Stimulated activated CD4-positive, alpha-beta T cell treated with anti-CD3 and anti-CD28 coated beads, Interleukin-1b, Interleukin-23, amount 100 ng/mL, for 1 hour (primary cell): ENCODE data around the gene TMEM50B.
A peak's percentile ranks its signal among the peaks of the same experiment; 100 is the strongest.
"Not testable (repeated sequence)": the region's sequence is repeated elsewhere in the genome, so short reads cannot be mapped to it uniquely, and the experiment has no call there.

Source experiments
- DNase-seq, 2 donors: peaks; one replicate each; pipeline ENCODE4 v3.0.0-alpha.2; 2020; ENCODE audit warnings: low read depth in 2 of 2

The TMEM50B gene

DNA sequence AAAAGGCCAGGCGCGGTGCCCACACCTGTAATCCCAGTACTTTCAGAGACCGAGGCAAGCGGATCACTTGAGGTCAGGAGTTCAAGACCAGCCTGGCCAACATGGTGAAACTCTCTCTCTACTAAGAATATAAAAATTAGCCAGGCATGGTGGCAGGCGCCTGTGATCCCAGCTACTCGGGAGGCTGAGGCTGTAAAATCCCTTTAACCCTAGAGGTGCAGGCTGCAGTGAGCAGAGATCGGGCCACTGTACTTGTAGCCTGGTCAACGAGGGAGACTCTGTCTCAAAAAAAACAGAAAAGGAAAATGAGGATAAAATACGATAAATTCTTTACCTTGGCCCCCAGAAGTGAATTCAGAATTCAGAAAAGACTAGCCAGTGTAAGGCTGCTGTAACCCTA lies 1.6 kb downstream of the TMEM50B start:
- DNase-seq, result no peak

DNA sequence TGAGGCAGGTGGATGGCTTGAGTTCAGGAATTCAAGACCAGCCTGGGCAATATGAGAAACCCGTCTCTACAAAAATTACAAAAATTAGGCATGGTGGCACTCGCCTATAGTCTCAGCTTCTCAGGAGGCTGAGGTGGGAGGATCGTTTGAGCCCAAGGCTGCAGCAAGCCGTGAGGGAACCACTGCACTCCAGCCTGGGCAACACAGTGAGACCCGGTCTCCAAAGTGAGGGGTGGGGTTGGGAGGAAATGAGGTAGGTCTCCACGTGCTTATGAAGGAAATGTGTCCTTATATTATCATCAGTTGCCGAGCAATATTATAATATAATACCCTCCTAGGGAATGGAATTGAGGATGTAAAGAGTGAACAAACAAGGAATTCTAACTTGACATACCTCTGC lies 2.7 kb downstream of the TMEM50B start:
- no peak for DNase-seq

DNA sequence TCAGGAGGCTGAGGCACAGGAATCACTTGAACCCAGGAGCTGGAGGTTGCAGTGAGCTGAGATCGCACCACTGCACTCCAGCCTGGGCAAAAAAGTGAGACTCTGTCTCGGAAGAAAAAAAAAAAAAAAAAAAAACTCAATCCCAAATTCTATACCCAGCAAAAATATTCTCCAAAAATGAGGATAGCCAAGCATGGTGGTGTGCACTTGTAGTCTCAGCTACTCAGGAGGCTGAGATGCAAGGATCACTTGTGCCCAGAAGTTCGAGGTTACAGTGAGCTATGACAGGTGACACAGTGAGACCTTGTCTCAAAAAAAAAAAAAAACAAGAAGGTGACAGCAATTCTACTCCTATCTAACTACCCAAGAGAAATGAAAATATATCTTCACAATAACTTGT lies 6.4 kb downstream of the TMEM50B start:
- DNase-seq, result no peak

DNA sequence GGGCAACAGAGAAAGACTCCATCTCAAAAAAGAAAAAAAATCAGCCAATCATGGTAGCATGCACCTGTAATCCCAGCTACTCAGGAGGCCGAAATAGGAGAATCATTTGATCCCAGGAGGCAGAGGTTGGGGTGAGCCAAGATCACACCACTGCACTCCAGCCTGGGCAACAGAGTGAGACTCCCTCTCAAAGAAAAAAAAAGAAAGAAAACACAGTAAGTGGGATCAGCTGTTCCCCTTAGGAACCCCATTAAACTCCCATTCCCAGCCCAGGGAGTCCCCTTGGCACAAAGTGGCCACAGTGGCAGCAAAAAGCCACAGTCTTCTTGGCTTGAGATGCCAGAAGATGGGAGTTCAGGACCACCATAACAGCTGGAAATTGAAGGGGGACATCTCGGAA lies 9.1 kb downstream of the TMEM50B start:
- DNase-seq, result no peak

DNA sequence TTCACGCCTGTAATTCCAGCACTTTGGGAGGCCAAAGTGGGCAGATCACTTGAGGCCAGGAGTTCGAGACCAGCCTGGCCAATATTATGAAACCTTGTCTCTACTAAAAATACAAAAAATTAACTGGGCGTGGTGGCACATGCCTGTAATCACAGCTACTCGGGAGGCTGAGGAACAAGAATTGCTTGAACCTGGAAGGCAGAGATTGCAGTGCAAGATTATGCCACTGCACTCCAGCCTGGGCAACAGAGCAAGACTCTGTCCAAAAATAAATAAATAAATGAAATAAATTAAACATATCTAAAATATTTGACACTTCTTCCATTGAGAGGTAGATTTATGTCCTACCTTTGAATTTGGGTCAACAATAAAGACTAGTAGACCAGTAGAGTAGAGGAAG lies 10.6 kb downstream of the TMEM50B start:
- not testable (repeated sequence) for DNase-seq

DNA sequence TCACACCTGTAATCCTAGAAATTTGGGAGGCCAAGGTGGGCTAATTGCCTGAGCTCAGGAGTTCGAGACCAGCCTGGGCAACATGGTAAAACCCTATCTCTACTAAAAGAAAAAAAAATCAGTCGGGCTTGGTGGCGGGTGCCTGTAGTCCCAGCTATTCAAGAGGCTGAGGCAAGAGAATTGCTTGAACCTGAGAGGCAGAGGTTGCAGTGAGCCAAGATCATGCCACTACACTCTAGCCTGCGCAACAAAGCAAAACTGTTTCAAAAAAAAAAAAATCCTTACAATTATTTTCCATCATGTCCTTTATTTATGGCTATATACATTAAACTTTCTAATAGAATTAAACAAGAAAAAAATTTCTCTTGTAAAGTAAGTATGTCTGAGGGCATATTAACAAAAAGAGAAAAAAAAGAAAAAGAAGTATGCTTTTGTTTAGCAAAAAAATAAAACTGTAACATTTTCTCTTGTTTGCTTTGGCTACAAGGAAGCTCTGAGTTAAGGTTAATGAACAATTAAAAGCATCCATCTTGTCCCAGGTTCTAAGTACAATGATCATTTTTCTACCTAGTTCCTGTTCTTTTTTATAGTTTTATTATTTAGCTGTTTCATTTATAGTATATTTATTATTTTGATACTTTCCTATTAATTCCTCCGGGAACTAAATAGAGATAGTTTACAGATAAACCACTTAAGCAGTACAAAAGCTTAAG lies 18.1 kb downstream of the TMEM50B start:
- DNase-seq, result no peak

DNA sequence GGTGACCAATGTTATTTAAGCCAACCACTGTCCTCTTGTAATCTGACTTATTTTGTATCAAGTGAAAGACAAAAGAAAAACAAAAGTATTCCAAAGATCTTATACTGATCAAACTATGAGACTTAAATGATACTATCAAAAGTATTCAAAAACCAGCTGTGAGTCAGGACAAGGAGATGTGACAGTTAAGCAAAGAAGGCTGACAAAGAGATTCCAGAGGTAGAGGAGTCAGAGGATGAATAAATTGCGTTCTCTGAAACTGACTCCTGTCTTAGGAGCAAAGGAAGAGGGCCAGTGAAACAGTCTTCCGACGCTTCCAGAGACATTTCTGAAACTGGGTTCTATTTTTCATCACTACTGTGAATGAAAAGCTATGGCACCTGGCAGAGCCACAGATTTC lies 20.9 kb downstream of the TMEM50B start:
- no peak for DNase-seq

DNA sequence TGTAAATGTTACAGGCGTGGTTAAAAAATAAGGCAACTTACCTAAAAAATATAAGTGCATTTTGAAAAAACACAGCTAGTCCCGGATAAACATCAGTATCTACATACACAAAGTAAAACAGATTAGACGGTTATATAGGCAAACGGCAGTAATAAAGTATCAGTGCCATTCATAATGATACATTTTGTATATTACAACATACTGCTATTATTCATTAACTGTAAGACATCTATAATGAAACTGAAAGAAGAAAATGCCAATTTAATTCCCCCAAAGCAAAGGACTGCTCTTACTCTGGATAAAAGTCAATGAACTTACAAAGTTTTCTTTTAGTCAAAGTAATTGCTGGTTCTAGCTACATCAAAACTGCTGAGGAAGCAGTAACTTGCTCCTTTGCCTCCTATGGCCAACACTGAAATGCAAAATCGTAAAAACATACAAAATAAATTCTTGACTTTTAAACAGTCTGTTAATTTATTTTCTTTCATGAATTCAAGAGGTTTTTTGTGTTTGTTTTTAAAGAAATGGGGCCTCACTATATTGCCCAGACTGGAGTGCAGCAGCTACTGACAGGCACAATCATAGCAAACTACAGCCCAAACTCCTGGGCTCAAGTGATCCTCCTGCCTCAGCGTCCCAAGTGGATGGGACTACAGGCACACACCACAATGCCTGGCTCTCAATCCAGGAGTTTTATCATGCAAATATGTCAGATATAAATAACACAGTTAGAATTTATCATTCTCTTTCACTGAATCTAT lies 23.9 kb downstream of the TMEM50B start:
- DNase-seq, result no peak

DNA sequence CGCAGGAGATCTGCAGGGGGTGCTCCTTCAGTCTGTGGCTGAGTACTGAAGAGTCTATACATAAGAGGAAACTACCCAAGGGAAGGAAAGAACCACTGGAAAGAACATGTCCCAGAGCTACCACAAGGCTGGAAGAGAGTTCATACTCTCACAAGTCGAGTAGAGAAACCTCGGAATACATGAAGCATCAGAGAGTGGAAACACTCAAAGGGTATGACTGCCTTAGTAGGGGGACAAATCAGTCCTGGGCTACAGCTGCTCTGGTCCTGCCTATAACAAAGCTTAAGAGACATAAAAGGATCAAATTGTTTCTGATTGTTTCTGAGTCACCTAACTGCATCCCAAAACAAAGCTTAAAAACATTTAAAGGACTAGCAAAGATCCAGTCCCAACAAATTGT lies 27.4 kb downstream of the TMEM50B start:
- DNase-seq, result no peak

DNA sequence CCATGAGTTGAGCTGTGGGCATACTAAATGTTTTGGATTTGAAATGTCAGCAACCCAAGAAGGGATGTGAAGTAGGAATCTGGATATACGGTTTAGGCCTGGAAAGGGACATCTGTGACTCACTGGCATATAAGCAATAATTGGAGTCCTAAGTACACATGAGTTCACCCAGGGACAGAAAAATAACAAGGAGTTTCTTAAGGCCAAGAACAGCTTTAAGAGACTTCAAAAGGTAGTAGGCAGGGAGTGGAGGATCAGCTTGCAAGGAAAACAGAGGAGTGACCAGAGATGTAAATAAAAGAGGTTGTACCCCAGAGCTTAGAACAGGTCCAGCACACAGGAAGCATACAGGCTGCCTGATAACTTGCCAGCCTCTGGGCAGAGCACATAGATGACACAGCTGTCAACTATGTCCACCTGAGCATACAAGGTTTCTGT lies 28.1 kb downstream of the TMEM50B start:
- no peak for DNase-seq

DNA sequence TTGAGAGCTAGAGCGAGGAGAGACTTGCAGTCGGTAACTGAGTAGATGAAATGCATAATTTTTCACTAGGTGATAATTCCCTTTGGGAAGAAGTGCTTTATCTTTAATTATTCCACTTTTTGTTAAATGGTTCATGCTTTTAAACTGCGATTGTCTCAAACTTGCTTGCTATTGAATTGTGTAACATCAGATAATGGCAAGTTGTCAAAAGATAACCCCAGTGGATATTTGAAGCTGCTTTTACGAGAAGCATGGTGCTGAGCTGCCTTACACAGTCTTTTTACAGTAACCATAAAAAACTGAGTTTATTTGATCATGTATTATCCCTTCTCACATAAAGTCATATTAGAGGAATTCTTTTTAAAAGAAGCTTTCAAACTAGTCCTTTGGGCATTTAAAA lies 30.2 kb downstream of the TMEM50B start:
- DNase-seq, result no peak

DNA sequence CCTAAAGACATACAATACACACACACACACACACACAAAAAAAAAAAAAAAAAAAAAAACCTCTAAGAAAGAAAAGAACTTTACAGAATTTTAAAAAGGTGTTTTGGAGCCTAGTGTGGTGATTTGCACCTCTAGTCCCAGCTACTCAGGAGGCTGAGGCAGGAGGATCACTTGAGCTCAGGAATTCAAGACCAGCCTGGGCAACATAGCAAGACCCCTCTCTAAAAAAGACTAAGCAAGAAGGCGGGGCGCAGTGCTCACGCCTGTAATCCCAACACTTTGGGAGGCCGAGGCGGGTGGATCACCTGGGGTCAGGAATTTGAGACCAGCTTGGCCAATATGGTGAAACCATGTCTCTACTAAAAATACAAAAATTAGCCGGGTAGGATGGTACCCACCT lies 33.2 kb downstream of the TMEM50B start:
- not testable (repeated sequence) for DNase-seq

DNA sequence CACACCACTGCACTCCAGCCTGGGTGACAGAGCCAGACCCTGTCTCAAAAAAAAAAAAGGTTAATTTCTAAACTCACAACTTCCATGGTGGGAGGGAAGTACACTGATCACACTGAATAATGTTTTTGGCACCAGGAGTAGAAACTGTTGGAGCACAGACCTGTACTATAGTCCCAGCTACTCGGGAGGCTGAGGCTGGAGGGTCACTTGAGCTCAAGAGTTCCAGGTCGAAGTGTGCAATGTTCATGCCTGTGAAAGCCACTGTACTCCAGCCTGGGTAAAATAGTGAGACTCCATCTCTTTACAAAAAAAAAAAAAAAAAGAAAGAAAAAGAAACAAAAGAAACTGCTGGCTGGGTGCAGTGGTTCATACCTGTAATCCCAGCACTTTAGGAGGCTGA lies 35.3 kb downstream of the TMEM50B start:
- no peak for DNase-seq

DNA sequence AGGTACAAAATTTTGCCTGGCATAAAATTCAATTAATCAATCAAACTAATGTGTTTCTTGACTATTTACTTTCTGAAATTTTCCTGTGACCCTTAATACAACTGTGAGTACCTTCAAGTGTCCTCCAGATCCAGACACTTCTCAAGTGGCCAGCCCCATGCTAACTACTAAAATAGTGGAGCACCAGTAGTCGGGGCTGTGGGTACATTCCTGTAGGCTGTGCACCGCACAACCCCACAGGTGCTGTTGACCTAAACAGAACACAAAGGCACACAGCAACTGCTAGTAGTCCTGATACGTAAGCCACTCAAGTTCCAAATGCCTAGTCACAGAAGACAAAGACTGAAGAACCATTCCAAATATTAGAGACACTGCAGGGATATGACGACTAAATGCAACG lies 36.6 kb downstream of the TMEM50B start:
- no peak for DNase-seq

DNA sequence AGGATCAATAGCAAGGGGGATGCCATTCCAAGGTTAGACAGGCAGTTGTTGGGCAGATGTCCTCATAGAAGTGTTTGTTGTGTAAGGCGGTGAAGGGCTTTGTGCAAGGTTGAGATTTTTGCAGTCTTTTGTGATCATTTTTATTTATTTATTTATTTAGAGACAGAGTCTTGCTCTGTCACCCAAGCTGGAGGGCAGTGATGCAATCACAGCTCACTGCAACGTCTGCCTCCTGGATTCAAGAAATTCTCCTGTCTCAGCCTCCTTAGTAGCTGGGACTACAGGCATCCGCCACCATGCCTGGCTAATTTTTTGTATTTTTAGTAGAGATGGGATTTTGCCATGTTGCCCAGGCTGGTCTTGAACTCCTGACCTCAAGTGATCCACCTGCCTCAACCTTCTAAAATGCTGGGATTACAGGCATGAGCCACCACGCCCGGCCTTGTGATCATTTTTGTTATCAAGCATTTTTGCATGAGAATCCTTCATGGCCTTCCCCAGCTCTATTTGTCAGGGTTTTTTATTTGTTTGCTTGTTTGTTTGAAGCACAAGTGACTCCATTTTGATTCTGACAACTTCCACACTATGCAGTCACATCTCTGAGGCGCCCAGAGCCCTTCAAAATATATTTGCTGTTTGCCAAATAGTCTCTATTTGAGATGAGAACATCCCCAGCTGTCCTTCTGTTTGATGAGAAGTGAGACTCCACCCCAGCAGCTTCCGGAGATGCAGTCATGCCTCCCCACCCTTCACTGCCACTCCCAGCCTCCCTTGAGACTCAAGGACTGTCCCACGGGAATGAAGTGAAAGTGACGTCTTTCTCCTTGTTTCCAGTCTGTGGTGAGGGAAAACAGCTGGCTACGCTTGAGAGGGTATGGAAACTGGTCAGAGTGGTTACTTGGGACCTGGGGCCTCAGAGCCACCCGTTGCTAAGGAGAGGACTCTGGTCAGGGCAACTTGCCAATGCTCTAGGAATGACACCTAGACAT lies 38.0 kb downstream of the TMEM50B start:
- DNase-seq, result no peak

DNA sequence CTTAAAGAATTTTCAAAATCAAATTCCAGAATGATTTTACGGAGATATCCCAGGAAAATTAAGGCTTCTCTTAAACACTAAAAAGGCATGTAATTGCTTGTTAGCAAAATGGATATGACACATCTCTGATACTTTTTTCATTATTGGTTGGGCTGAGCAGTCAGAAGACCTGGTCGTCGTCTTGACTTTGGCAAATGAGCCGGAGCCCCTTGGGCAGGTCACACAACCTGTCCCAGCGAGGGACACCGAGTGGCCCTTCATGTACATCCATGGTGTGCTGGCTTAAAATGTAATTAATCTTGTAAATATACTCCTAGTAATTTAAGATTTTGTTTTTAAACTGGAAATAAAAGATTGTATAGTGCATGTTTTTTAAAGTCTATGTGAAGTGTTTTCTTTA lies 42.6 kb downstream of the TMEM50B start:
- no peak for DNase-seq

DNA sequence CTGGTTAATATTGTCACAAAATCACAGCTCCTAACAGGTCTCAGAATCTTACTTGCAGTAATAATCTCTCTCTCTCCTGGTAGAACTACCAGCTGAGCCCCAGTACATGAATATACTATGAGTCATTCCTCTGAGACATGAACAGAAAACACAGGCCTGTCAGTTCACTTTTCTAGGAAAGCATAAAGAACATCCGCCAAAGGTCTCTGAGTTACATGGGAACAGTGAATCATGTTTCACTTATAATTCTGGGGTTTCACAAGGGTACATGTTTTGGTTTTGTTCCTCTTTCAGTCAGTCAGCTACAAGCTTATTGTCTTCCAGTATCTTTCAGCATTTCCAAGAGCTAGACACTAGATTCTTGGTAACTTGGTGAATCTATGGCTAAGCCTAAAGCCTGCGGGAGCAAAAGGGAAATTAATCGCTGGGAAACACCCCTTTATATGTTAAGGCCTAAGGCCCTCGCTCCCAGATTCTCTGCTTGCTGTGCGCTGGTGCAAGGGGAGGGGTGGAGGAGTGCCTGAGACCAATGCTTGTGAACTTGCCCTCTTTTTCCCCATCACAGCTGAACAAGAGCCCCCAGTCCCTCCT lies 44.9 kb downstream of the TMEM50B start:
- DNase-seq, result peak in 1 of 2 donors; percentile 3

DNA sequence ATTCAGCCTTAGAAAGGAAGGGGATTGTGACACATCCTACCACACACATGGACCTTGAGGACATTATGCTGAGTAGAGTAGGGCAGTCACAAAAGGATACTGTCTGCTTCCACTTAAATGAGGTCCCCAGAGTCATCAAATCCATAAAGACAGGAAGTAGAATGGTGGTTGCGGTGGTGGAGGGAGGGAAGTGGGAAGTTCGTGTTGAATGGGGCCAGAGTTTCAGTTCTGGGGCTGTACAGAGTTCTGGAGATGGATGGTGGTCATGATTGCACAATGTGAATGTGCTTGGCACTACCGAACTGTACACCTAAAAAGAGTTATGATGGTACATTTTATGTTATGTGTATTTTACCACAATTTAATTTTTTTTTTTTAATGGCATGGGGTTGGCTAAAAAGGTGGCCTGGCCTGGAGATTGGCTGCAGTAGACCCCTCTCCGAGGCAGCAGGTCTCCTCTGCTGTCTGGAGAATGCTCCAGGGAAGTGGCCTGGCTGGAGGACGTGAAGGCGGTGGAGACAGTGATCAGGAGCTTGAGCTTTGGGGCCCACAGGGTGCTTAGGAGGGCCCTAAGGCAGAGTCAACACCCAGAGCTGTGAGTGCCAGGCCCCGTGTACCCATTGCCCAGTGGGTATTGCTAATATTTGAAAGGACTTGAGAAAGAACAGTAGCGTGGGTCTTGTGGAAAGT lies 46.2 kb downstream of the TMEM50B start:
- DNase-seq, result no peak

DNA sequence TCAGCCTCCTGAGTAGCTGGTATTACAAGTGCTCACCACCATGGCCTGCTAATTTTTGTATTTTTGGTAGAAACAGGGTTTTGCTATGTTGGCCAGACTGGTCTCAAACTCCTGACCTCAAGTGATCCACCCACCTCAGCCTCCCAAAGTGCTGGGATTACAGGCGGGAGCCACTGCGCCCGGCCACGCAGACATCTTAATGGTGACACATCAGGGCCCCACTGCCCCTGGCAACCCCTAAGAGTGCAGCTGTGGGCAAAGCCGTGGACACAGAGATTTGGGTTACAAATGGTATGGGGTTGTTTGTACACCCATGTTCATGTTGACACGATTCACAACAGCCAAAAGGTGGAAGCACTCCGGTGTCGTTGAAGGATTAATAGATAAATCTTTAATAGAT lies 46.8 kb downstream of the TMEM50B start:
- DNase-seq, result no peak

DNA sequence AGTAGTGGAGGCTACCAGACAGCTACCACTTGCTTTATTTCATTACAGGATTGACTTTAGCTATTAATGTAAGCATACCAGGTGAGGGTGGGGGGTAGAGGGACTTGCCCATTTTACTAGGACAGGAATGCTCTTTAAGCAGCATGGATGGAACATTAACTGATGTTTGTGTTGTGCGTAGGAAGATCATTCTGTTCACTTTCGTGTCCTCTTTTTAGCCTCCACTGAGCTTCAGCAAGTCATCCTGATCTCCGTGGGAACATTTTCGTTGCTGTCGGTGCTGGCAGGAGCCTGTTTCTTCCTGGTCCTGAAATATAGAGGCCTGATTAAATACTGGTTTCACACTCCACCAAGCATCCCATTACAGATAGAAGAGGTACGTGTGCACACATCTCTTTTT lies 47.3 kb downstream of the TMEM50B start:
- DNase-seq, result no peak

DNA sequence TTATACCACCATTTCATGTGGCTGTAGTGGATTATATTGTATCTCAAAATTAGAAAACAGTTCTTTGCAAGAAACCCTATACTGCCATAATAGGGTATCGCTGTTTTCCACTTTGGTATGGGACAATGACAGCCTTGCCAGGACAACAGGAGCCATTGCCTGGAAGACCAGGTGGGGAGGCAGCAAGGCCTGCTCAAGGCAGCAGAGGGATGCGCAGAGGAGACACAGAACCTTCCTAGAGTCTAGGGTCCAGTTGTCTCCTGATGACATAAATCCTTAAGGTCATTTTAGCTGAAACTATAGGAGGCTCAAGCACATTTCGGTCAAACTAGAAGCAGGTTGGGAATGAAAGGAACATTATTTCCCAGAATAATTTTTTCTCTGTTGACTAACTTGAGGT lies 48.9 kb downstream of the TMEM50B start:
- no peak for DNase-seq
